SK-N-SH (cell line): Measurements from ENCODE around the gene RAB11B.
"Not testable (repeated sequence)": the region's sequence is repeated elsewhere in the genome, so short reads cannot be mapped to it uniquely, and the experiment has no call there.

Experiments used
- CHD2 ChIP-seq: fragments of 150-350 bp; IDR thresholded peaks from 2 replicates; pipeline ENCODE4 v1.6.1; 2018; ENCODE audit warnings: low read length; ENCODE audit not compliant: partially characterized antibody
- EP300 ChIP-seq, 2 experiments: IDR thresholded peaks; 2 replicates each; pipeline versions ENCODE4 v1.4.0 to v1.6.1; 2012; ENCODE audit warnings: borderline replicate concordance in 1 of 2, low read depth in 1 of 2, low read length in 1 of 2
- EZH2phosphoT487 ChIP-seq: fragments of 200-600 bp; sonication (generic); IDR thresholded peaks from 2 replicates; pipeline ENCODE4 v1.6.1; 2017; ENCODE audit warnings: low read depth, mixed run types, mild to moderate bottlenecking, antibody characterized with exemption, moderate library complexity, borderline replicate concordance
- MEF2A ChIP-seq: IDR thresholded peaks from 2 replicates; pipeline ENCODE4 v1.4.0; 2012; ENCODE audit warnings: low read depth, borderline replicate concordance
- POLR2AphosphoS5 ChIP-seq: IDR thresholded peaks from 2 replicates; pipeline ENCODE4 v1.6.1; 2012; ENCODE audit warnings: low read depth, low read length
- SMC3 ChIP-seq: IDR thresholded peaks from 2 replicates; pipeline ENCODE4 v1.6.1; 2012; ENCODE audit warnings: low read depth, low read length, improper control_type of control experiment
- TAF1 ChIP-seq: IDR thresholded peaks from 2 replicates; pipeline ENCODE4 v1.6.1; 2012; ENCODE audit warnings: low read depth, mild to moderate bottlenecking, low read length, moderate library complexity, borderline replicate concordance
- TF ChIP-seq, protein P1 (sequence below): fragments of 200-600 bp; sonication (generic); IDR thresholded peaks from 2 replicates; pipeline ENCODE4 v1.6.1; 2017; ENCODE audit warnings: antibody characterized with exemption, mild to moderate bottlenecking, moderate library complexity
- TF ChIP-seq, protein P2 (sequence below): IDR thresholded peaks from 2 replicates; pipeline ENCODE4 v1.6.1; 2012; ENCODE audit warnings: mild to moderate bottlenecking, low read depth, low read length, moderate library complexity
- TF ChIP-seq, protein P3 (sequence below): IDR thresholded peaks from 2 replicates; pipeline ENCODE4 v1.4.0; 2012; ENCODE audit warnings: low read depth
- TF ChIP-seq, protein P4 (sequence below): fragments of 150-350 bp; IDR thresholded peaks from 2 replicates; pipeline ENCODE4 v1.6.1; 2017; ENCODE audit warnings: antibody characterized with exemption, low read length, low read depth, borderline replicate concordance

DNA sequence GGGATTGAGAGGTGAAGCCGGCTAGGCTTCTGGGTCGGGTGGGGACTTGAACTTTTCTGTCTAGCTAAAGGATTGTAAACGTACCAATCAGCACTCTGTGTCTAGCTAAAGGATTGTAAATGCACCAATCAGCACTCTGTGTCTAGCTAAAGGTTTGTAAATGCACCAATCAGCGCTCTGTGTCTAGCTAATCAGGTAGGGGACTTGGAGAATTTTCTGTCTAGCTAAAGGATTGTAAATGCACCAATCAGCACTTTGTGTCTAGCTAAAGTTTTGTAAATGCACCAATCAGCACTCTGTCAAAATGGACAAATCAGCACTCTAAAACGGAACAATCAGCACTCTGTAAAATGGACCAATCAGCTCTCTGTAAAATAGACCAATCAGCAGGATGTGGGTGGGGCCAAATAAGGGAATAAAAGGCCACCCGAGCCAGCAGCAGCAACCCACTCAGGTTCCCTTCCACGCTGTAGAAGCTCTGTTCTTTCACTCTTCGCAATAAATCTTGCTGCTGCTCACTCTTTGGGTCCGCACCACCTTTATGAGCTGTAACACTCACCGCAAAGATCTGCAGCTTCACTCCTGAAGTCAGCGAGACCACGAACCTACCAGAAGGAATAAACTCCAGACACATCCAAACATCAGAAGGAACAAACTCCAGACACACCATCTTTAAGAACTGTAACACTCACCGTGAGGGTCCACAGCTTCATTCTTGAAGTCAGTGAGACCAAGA lies 10.8 kb upstream of the RAB11B start:
- not testable (repeated sequence) for TF ChIP-seq POLR2AphosphoS5; EZH2phosphoT487; CHD2; MEF2A; SMC3; EP300 (IDR thresholded peaks at IDR 0.05; ENCODE audit: borderline replicate concordance in 1 of 2, low read depth in 1 of 2, low read length in 1 of 2); TAF1
- TF ChIP-seq, protein P1, sequence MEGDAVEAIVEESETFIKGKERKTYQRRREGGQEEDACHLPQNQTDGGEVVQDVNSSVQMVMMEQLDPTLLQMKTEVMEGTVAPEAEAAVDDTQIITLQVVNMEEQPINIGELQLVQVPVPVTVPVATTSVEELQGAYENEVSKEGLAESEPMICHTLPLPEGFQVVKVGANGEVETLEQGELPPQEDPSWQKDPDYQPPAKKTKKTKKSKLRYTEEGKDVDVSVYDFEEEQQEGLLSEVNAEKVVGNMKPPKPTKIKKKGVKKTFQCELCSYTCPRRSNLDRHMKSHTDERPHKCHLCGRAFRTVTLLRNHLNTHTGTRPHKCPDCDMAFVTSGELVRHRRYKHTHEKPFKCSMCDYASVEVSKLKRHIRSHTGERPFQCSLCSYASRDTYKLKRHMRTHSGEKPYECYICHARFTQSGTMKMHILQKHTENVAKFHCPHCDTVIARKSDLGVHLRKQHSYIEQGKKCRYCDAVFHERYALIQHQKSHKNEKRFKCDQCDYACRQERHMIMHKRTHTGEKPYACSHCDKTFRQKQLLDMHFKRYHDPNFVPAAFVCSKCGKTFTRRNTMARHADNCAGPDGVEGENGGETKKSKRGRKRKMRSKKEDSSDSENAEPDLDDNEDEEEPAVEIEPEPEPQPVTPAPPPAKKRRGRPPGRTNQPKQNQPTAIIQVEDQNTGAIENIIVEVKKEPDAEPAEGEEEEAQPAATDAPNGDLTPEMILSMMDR: not testable (repeated sequence)
- TF ChIP-seq, protein P2, sequence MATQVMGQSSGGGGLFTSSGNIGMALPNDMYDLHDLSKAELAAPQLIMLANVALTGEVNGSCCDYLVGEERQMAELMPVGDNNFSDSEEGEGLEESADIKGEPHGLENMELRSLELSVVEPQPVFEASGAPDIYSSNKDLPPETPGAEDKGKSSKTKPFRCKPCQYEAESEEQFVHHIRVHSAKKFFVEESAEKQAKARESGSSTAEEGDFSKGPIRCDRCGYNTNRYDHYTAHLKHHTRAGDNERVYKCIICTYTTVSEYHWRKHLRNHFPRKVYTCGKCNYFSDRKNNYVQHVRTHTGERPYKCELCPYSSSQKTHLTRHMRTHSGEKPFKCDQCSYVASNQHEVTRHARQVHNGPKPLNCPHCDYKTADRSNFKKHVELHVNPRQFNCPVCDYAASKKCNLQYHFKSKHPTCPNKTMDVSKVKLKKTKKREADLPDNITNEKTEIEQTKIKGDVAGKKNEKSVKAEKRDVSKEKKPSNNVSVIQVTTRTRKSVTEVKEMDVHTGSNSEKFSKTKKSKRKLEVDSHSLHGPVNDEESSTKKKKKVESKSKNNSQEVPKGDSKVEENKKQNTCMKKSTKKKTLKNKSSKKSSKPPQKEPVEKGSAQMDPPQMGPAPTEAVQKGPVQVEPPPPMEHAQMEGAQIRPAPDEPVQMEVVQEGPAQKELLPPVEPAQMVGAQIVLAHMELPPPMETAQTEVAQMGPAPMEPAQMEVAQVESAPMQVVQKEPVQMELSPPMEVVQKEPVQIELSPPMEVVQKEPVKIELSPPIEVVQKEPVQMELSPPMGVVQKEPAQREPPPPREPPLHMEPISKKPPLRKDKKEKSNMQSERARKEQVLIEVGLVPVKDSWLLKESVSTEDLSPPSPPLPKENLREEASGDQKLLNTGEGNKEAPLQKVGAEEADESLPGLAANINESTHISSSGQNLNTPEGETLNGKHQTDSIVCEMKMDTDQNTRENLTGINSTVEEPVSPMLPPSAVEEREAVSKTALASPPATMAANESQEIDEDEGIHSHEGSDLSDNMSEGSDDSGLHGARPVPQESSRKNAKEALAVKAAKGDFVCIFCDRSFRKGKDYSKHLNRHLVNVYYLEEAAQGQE: not testable (repeated sequence)
- TF ChIP-seq, protein P3, sequence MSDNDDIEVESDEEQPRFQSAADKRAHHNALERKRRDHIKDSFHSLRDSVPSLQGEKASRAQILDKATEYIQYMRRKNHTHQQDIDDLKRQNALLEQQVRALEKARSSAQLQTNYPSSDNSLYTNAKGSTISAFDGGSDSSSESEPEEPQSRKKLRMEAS: not testable (repeated sequence)
- TF ChIP-seq, protein P4, sequence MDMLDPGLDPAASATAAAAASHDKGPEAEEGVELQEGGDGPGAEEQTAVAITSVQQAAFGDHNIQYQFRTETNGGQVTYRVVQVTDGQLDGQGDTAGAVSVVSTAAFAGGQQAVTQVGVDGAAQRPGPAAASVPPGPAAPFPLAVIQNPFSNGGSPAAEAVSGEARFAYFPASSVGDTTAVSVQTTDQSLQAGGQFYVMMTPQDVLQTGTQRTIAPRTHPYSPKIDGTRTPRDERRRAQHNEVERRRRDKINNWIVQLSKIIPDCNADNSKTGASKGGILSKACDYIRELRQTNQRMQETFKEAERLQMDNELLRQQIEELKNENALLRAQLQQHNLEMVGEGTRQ: not testable (repeated sequence)
